NT2/D1 (cell line): ENCODE data around the gene RPH3AL.

Source experiments
- SUZ12 ChIP-seq: IDR thresholded peaks from 2 replicates; pipeline ENCODE4 v1.6.1; 2011; ENCODE audit not compliant: insufficient read length, insufficient read depth; ENCODE audit errors: extremely low read depth
- YY1 ChIP-seq: IDR thresholded peaks from 2 replicates; pipeline ENCODE4 v1.6.1; 2011; ENCODE audit not compliant: insufficient read length, insufficient read depth

GRCh38 chr17:183021-183420 is 169.6 kb downstream of the RPH3AL start:
- TF ChIP-seq YY1 (no peak), SUZ12 (no peak)
